Measurements from ENCODE around the gene HS6ST1. TPM values are rescaled to one million over a fixed set of nuclear protein-coding genes. Genes with fewer than 3 reads are reported as not detected.

The HS6ST1 gene
- total RNA-seq, 2 donors from 2014 or later, result 19.3 to 22.9 TPM

- Histone ChIP-seq H3K4me1 (no peaks in the 10 kb centered on the region), H3K27ac (no peak overlapping the region), H3K27me3 (no peaks in the 10 kb centered on the region), H3K4me3 (no peak overlapping the region), H3K36me3 (no peaks in the 10 kb centered on the region), H3K9me3 (no peaks in the 10 kb centered on the region), H3K9ac (ENCODE audit: low read depth in 2 of 2, low read length in 2 of 2) (no peak overlapping the region)
- DNase-seq, result no peak
- intact Hi-C loops (cut with DNase I), result no loop called here
- TF ChIP-seq, protein P1, sequence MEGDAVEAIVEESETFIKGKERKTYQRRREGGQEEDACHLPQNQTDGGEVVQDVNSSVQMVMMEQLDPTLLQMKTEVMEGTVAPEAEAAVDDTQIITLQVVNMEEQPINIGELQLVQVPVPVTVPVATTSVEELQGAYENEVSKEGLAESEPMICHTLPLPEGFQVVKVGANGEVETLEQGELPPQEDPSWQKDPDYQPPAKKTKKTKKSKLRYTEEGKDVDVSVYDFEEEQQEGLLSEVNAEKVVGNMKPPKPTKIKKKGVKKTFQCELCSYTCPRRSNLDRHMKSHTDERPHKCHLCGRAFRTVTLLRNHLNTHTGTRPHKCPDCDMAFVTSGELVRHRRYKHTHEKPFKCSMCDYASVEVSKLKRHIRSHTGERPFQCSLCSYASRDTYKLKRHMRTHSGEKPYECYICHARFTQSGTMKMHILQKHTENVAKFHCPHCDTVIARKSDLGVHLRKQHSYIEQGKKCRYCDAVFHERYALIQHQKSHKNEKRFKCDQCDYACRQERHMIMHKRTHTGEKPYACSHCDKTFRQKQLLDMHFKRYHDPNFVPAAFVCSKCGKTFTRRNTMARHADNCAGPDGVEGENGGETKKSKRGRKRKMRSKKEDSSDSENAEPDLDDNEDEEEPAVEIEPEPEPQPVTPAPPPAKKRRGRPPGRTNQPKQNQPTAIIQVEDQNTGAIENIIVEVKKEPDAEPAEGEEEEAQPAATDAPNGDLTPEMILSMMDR (IDR thresholded peaks at IDR 0.05), result no peak
These were observed 68.2 kb downstream of the HS6ST1 start for GRCh38 chr2:128250229-128251025.

GRCh38 chr2:128249555-128249954 is 69.1 kb downstream of the HS6ST1 start:
- no peaks in the 10 kb centered on the region for H3K4me1 ChIP-seq
- intact Hi-C loops (cut with DNase I), result no loop called here
- H3K4me3 ChIP-seq, result no peak overlapping the region
- no peaks in the 10 kb centered on the region for H3K36me3 ChIP-seq
- TF ChIP-seq, protein P1 (IDR thresholded peaks at IDR 0.05), result no peak
- no peaks in the 10 kb centered on the region for H3K27me3 ChIP-seq
- no peak for DNase-seq
- H3K9me3 ChIP-seq, result no peaks in the 10 kb centered on the region
- H3K27ac ChIP-seq, result no peak overlapping the region
- H3K9ac ChIP-seq (ENCODE audit: low read depth in 2 of 2, low read length in 2 of 2), result no peak overlapping the region

GRCh38 chr2:128245813-128246212 is 72.9 kb downstream of the HS6ST1 start:
- DNase-seq, result no peak
- Histone ChIP-seq H3K36me3 (no peaks in the 10 kb centered on the region), H3K4me1 (no peaks in the 10 kb centered on the region), H3K4me3 (no peak overlapping the region), H3K27ac (no peak overlapping the region), H3K9me3 (no peaks in the 10 kb centered on the region), H3K9ac (ENCODE audit: low read depth in 2 of 2, low read length in 2 of 2) (no peak overlapping the region), H3K27me3 (no peaks in the 10 kb centered on the region)
- TF ChIP-seq, protein P1 (IDR thresholded peaks at IDR 0.05), result no peak
- intact Hi-C loops (cut with DNase I), result no loop called here

DNA sequence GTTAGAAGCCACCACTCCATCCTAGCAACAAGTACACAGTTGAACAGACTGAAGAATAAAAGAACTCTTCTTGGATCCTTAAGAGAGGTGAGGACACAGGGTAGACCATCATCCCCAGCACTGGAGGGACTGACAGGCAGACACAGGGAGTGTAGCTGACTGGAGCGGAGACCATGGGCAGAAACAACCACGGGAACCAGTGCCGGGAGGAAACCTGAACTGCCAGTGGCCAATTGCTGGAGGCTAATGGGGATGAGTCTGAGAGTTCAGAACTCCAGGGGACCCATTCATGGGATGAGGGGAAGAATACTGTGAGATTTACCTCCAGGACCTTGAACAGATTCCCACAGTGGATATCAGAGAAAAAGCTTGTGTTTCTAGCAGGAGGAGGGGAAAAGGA is 76.8 kb downstream of the HS6ST1 start:
- intact Hi-C loops (cut with DNase I), result no loop called here
- DNase-seq, result no peak
- H3K27ac ChIP-seq, result no peak overlapping the region
- no peak overlapping the region for H3K9ac ChIP-seq (ENCODE audit: low read depth in 2 of 2, low read length in 2 of 2)
- H3K4me3 ChIP-seq, result no peak overlapping the region
- no peaks in the 10 kb centered on the region for H3K9me3 ChIP-seq
- no peaks in the 10 kb centered on the region for H3K36me3 ChIP-seq
- no peaks in the 10 kb centered on the region for H3K4me1 ChIP-seq
- TF ChIP-seq, protein P1 (IDR thresholded peaks at IDR 0.05), result no peak
- no peaks in the 10 kb centered on the region for H3K27me3 ChIP-seq

- TF ChIP-seq, protein P1 (IDR thresholded peaks at IDR 0.05), result no peak
- intact Hi-C loops (cut with DNase I), result loop anchor here (10.0 kb wide), 1 partner anchor 173 kb away; no protein-coding TSS in a partner anchor
- Histone ChIP-seq H3K9me3 (no peaks in the 10 kb centered on the region), H3K27ac (no peak overlapping the region), H3K4me3 (no peak overlapping the region), H3K9ac (ENCODE audit: low read depth in 2 of 2, low read length in 2 of 2) (no peak overlapping the region), H3K36me3 (no peaks in the 10 kb centered on the region), H3K4me1 (no peaks in the 10 kb centered on the region), H3K27me3 (no peaks in the 10 kb centered on the region)
- DNase-seq, result no peak
These were observed 80.6 kb downstream of the HS6ST1 start for GRCh38 chr2:128237911-128238697.
